Measurements from ENCODE around the gene PRKCD. TPM values are rescaled to one million over a fixed set of nuclear protein-coding genes. Genes with fewer than 3 reads are reported as not detected.

The PRKCD gene
- total RNA-seq, 1 donor = 2.2 TPM

DNA sequence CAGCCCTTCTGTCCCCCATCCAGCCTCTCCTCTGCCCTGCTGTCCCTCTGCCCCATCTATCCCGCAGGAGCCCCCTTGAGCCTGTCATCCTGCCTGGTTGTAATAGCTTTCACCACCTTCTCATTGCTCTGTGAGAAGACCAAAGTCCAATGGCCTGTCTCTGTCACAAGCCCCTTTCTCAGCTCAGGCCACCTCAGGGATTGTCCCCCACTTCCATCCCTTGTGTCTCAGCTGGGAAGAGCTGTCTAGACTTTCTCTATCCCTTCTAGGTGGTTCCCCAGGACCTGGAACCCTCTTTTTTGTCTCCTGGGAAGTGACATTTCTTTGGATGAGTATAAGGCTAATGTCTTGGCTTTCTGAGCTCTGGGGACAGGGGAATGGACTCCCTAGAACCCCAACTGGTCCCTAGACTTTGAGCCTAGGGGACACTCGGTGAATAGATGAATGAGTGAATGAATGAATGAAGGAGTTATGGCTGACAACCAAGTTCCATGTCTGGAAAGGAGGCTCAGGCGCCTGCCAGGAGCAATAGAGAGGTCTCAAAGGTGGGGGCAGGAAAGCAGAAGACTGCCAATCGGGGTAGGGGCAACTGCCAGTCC, 849 bp upstream of the PRKCD start:
- no peaks in the 10 kb centered on the region for H3K27me3 ChIP-seq (ENCODE audit: insufficient read depth, low read length)
- peaks cover 5% of the 10 kb centered on the region for H4K20me1 ChIP-seq (ENCODE audit: insufficient read depth, low read length)
- peak overlapping the region; percentile 83 for H3K4me2 ChIP-seq (ENCODE audit: insufficient read depth, low read length)
- peaks cover 15% of the 10 kb centered on the region for H3K79me2 ChIP-seq (ENCODE audit: insufficient read depth, low read length)
- H3K4me1 ChIP-seq (ENCODE audit: insufficient read depth, low read length) = peaks cover 21% of the 10 kb centered on the region
- H2AFZ ChIP-seq (ENCODE audit: low read length) = peak overlapping the region; percentile 60
- H3K4me3 ChIP-seq (ENCODE audit: insufficient read depth, low read length) = peak overlapping the region; percentile 88
- no peak for DNase-seq (ENCODE audit: insufficient read length, low spot score, missing footprints)
- TF ChIP-seq, protein P1, sequence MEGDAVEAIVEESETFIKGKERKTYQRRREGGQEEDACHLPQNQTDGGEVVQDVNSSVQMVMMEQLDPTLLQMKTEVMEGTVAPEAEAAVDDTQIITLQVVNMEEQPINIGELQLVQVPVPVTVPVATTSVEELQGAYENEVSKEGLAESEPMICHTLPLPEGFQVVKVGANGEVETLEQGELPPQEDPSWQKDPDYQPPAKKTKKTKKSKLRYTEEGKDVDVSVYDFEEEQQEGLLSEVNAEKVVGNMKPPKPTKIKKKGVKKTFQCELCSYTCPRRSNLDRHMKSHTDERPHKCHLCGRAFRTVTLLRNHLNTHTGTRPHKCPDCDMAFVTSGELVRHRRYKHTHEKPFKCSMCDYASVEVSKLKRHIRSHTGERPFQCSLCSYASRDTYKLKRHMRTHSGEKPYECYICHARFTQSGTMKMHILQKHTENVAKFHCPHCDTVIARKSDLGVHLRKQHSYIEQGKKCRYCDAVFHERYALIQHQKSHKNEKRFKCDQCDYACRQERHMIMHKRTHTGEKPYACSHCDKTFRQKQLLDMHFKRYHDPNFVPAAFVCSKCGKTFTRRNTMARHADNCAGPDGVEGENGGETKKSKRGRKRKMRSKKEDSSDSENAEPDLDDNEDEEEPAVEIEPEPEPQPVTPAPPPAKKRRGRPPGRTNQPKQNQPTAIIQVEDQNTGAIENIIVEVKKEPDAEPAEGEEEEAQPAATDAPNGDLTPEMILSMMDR (IDR thresholded peaks at IDR 0.05; ENCODE audit: extremely low read depth, low read depth, low read length) = no peak
- no peaks in the 10 kb centered on the region for H3K9me3 ChIP-seq (ENCODE audit: low read depth, low read length)
- H3K36me3 ChIP-seq (ENCODE audit: insufficient read depth, low read length) = no peaks in the 10 kb centered on the region
- no peak overlapping the region for H3K27ac ChIP-seq (ENCODE audit: low read depth, low read length)

GRCh38 chr3:53161450-53161819, 426 bp downstream of the PRKCD start:
- H3K4me1 ChIP-seq (ENCODE audit: insufficient read depth, low read length) = peaks cover 22% of the 10 kb centered on the region
- peak overlapping the region; percentile 88 for H3K4me3 ChIP-seq (ENCODE audit: insufficient read depth, low read length)
- TF ChIP-seq, protein P1 (IDR thresholded peaks at IDR 0.05; ENCODE audit: extremely low read depth, low read depth, low read length) = no peak
- H4K20me1 ChIP-seq (ENCODE audit: insufficient read depth, low read length) = peaks cover 5% of the 10 kb centered on the region
- H3K4me2 ChIP-seq (ENCODE audit: insufficient read depth, low read length) = peak overlapping the region; percentile 83
- H3K36me3 ChIP-seq (ENCODE audit: insufficient read depth, low read length) = no peaks in the 10 kb centered on the region
- H3K9me3 ChIP-seq (ENCODE audit: low read depth, low read length) = no peaks in the 10 kb centered on the region
- H2AFZ ChIP-seq (ENCODE audit: low read length) = peak overlapping the region; percentile 84
- H3K27ac ChIP-seq (ENCODE audit: low read depth, low read length) = peak overlapping the region; percentile 17
- no peaks in the 10 kb centered on the region for H3K27me3 ChIP-seq (ENCODE audit: insufficient read depth, low read length)
- peaks cover 17% of the 10 kb centered on the region for H3K79me2 ChIP-seq (ENCODE audit: insufficient read depth, low read length)
- DNase-seq (ENCODE audit: insufficient read length, low spot score, missing footprints) = peak; percentile 95

- Histone ChIP-seq H3K79me2 (ENCODE audit: insufficient read depth, low read length) (peaks cover 21% of the 10 kb centered on the region), H3K36me3 (ENCODE audit: insufficient read depth, low read length) (no peaks in the 10 kb centered on the region), H3K27ac (ENCODE audit: low read depth, low read length) (no peak overlapping the region), H4K20me1 (ENCODE audit: insufficient read depth, low read length) (peaks cover 5% of the 10 kb centered on the region), H3K4me3 (ENCODE audit: insufficient read depth, low read length) (peak overlapping the region; percentile 88), H3K4me1 (ENCODE audit: insufficient read depth, low read length) (peaks cover 29% of the 10 kb centered on the region), H3K4me2 (ENCODE audit: insufficient read depth, low read length) (peak overlapping the region; percentile 84), H2AFZ (ENCODE audit: low read length) (peak overlapping the region; percentile 51), H3K27me3 (ENCODE audit: insufficient read depth, low read length) (no peaks in the 10 kb centered on the region), H3K9me3 (ENCODE audit: low read depth, low read length) (no peaks in the 10 kb centered on the region)
- TF ChIP-seq, protein P1 (IDR thresholded peaks at IDR 0.05; ENCODE audit: extremely low read depth, low read depth, low read length) = no peak
- DNase-seq (ENCODE audit: insufficient read length, low spot score, missing footprints) = peak; percentile 95
Observed at GRCh38 chr3:53161820-53162671, 1.0 kb downstream of the PRKCD start.
